PFSK-1 (cell line): Measurements from ENCODE around the gene LRRC8D.

Experiments used
- POLR2AphosphoS5 ChIP-seq: IDR thresholded peaks from 2 replicates; pipeline ENCODE4 v1.6.1; 2012; ENCODE audit warnings: low read depth, mild to moderate bottlenecking, control low read depth, low read length, moderate library complexity
- SIN3A ChIP-seq: IDR thresholded peaks from 2 replicates; pipeline ENCODE4 v1.6.1; 2012; ENCODE audit warnings: mild to moderate bottlenecking, low read length, moderate library complexity, borderline replicate concordance; ENCODE audit not compliant: insufficient read depth
- TAF1 ChIP-seq: IDR thresholded peaks from 2 replicates; pipeline ENCODE4 v1.6.1; 2012; ENCODE audit warnings: low read length, control low read depth, borderline replicate concordance; ENCODE audit not compliant: insufficient read depth

GRCh38 chr1:89791064-89791726, 29.6 kb upstream of the LRRC8D start:
- TF ChIP-seq POLR2AphosphoS5 = no peak
- TF ChIP-seq TAF1 = no peak
- no peak for TF ChIP-seq SIN3A
